ENCODE results near the gene MAP1LC3B. TPM values are rescaled to one million over a fixed set of nuclear protein-coding genes. Genes with fewer than 3 reads are reported as not detected.
A peak's percentile ranks its signal among the peaks of the same experiment; 100 is the strongest.

Gene MAP1LC3B
- total and polyA plus RNA-seq, 12 donors = 47.0 to 161 (median 125) TPM

GRCh38 chr16:87436225-87437172 is 44.4 kb downstream of the MAP1LC3B start:
- intact Hi-C loops (cut with DNase I) = loop anchor here in 2 of 10 donors (2.0 to 10.0 kb wide), 2 partner anchors 28 to 48 kb away; no protein-coding TSS in a partner anchor
- peak overlapping the region; percentile 37 to 79 (median 69) for H3K27ac ChIP-seq
- peaks cover 16 to 62% (median 34%) of the 10 kb centered on the region in 9 donors for H3K4me1 ChIP-seq
- ATAC-seq = peak; percentile 22 to 63 (median 44)
- 56 to 65% methylated on average over 29 of the region's 29 CpGs for WGBS, 2 donors
- no peak for TF ChIP-seq CTCF (IDR thresholded peaks at IDR 0.05)
- peaks cover 0 to 22% (median 5%) of the 10 kb centered on the region in 9 donors for H3K36me3 ChIP-seq
- peak overlapping the region in 8 of 10 donors; percentile 14 to 34 (median 24) for H3K4me3 ChIP-seq
- H3K27me3 ChIP-seq = no peaks in the 10 kb centered on the region
- H3K9me3 ChIP-seq = no peaks in the 10 kb centered on the region
- no peak for DNase-seq

GRCh38 chr16:87437327-87437726 is 45.2 kb downstream of the MAP1LC3B start:
- Histone ChIP-seq H3K27me3 (no peaks in the 10 kb centered on the region), H3K9me3 (no peaks in the 10 kb centered on the region), H3K27ac (no peak overlapping the region), H3K4me3 (no peak overlapping the region), H3K36me3 (peaks cover 0 to 18% (median 0%) of the 10 kb centered on the region in 9 donors), H3K4me1 (peaks cover 16 to 56% (median 28%) of the 10 kb centered on the region in 9 donors)
- DNase-seq (no peak), ATAC-seq (no peak)
- no peak for TF ChIP-seq CTCF (IDR thresholded peaks at IDR 0.05)
- WGBS, 2 donors = 96 to 97% methylated on average over 14 of the region's 14 CpGs
- intact Hi-C loops (cut with DNase I) = loop anchor here in 2 of 10 donors (2.0 to 10.0 kb wide), 2 partner anchors 27 to 47 kb away; no protein-coding TSS in a partner anchor

- no peak overlapping the region for H3K4me3 ChIP-seq
- no peaks in the 10 kb centered on the region for H3K9me3 ChIP-seq
- 93 to 95% methylated on average over 17 of the region's 17 CpGs for WGBS, 2 donors
- H3K4me1 ChIP-seq = peaks cover 16 to 55% (median 28%) of the 10 kb centered on the region in 9 donors
- ATAC-seq = no peak
- no peak for DNase-seq
- no peaks in the 10 kb centered on the region for H3K27me3 ChIP-seq
- peaks cover 0 to 16% (median 0%) of the 10 kb centered on the region in 9 donors for H3K36me3 ChIP-seq
- no peak for TF ChIP-seq CTCF (IDR thresholded peaks at IDR 0.05)
- intact Hi-C loops (cut with DNase I) = loop anchor here in 2 of 10 donors (2.0 to 10.0 kb wide), 2 partner anchors 27 to 47 kb away; no protein-coding TSS in a partner anchor
- no peak overlapping the region for H3K27ac ChIP-seq
These were observed 45.9 kb downstream of the MAP1LC3B start for GRCh38 chr16:87437911-87438610.

GRCh38 chr16:87438611-87438985 is 46.5 kb downstream of the MAP1LC3B start:
- H3K36me3 ChIP-seq = peaks cover 0 to 16% (median 0%) of the 10 kb centered on the region in 9 donors
- ATAC-seq (no peak), DNase-seq (no peak)
- peaks cover 16 to 54% (median 28%) of the 10 kb centered on the region in 9 donors for H3K4me1 ChIP-seq
- no peaks in the 10 kb centered on the region for H3K27me3 ChIP-seq
- no peak overlapping the region for H3K27ac ChIP-seq
- peaks cover 0 to 4% (median 0%) of the 10 kb centered on the region in 11 donors for H3K9me3 ChIP-seq
- no peak for TF ChIP-seq CTCF (IDR thresholded peaks at IDR 0.05)
- intact Hi-C loops (cut with DNase I) = loop anchor here in 1 of 10 donors (10.0 kb wide), 1 partner anchor 46 kb away; no protein-coding TSS in a partner anchor
- whole genome bisulfite sequencing, 2 donors = 79 to 83% methylated on average over 9 of the region's 9 CpGs
- H3K4me3 ChIP-seq = no peak overlapping the region
